Inferior parietal cortex (tissue), 1 donor: Measurements from ENCODE around the gene FRG2.
"Not testable (repeated sequence)": the region's sequence is repeated elsewhere in the genome, so short reads cannot be mapped to it uniquely, and the experiment has no call there.

Source experiments
- DNase-seq: peaks from one replicate; pipeline ENCODE4 v3.0.0-alpha.2; 2016; ENCODE audit errors: extremely low spot score

The FRG2 gene

GRCh38 chr4:190027156-190027555, at the start of gene FRG2:
FRG2 (minus strand) TSS chr4:190027256; CDS start chr4:190027204, 52 bp downstream.
- DNase-seq: not testable (repeated sequence)

GRCh38 chr4:190068351-190068750, 41.3 kb upstream of the FRG2 start:
- DNase-seq: not testable (repeated sequence)

- not testable (repeated sequence) for DNase-seq
Measured at GRCh38 chr4:190064805-190065204, 37.7 kb upstream of the FRG2 start.

DNA sequence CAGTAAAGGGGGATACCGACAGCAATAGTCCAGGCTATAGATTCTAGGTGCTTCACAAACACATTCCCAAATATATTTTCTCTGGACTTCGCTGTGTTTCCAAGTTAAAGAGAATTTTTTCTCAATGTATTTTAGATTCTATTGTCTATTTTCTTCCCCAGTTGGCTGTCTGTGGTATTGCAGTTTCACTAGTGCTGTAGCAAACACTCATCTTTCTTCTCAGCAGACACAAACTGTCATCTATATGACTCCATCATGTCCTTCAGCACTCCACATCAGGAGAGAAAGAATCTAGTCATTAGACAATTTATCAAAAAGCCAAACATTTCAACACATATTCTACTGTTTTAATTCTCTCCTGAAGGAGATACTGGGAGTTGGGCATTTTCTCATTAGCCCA, 37.3 kb upstream of the FRG2 start, which contains the start of gene DBET:
Gene DBET (plus strand): TSS at position 161 of the 400 bp plus-strand sequence.
- DNase-seq: not testable (repeated sequence)

DNA sequence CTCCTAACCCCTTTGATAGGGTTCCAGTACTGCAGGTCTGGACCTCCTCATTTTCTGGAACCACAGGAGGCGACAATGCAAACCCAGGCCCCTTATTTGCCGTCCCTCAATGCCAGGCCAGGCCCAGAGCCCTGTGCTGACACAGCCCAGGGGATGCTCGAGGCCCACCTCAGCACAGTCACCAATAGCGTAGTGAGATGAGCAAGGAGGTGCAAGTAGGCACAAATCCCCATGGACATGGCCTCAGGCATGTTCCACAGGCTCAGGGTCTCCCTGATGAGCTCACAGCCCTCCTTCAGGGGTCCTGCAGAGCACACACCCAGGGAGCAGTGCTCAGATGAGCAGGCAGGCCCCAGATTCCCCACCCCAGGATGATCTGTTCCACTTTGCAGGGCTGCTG, 31.9 kb upstream of the FRG2 start:
- DNase-seq: not testable (repeated sequence)

DNA sequence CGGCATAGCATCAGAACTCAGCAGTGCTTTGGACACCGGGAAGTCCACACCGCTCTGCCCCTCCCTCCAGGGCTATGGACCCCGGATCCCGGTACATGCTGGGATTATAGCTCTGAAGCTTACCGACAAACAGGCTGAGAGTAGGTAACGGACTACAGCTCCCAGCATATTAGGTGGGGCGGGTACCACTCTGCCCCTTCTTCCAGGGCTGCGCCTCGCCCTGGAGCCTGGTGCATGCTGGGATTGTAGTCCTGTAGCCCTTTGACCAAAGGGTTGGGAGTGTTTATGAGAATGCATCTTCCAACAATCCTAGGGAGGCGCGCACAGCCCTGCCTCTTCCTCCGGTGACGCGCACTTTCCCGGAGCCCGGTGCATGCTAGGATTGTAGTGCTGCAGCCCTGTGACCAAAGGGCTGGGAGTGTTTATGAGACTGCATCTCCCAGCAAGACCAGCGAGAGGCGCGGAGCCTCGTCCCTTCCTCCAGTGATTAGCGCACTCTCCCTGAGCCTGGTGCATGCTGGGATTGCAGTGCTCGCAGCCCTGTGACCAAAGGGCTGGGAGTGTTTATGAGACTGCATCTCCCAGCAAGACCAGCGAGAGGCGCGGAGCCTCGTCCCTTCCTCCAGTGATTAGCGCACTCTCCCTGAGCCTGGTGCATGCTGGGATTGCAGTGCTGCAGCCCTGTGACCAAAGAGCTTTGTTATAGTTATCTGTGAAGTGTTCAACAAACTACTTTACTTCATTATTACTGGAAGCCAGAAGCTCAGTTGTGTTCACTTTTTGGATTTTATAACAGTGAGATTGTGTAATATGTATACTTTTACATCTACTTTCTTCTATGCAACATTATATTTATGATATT, 22.6 kb upstream of the FRG2 start:
- not testable (repeated sequence) for DNase-seq

DNA sequence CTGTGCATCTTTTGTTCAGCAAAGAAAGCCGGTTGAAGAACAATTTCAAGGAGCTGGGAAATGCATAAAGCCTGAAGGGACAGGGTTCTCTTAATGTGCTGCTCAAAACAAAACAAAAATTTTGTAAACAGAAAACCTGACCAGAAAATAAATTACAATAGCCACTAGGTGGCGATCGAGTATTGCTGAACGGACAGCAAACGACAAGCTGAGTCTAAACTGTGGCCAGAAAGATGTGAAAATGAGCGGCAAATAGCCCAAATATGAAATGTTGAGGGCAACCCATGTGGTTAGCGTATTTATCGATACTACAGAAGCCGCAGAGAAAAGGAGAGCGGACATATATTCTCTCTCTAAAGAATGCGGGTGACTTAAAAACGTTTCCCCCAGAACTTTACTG, 20.6 kb upstream of the FRG2 start:
- DNase-seq: not testable (repeated sequence)

DNA sequence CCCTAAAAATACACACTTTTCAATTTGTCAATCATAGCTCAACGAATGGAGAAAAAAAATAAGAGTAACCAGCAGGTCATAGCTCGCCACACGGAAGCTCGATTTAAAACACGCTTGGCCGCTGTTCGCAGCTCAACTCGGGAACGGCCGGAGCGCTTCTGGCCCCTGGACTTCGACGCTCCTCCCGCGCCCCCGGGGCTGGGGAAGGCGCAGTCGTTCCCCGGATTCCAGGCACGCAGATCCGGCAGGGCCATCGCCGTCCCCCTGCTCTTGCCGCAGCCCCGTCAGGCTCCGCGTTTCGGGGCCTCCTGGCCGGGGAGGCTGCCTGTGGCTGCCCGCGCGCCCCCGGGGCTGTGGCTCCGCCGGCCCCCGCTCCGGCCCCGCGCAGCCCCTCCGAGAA, 13.8 kb upstream of the FRG2 start:
- DNase-seq: not testable (repeated sequence)

- not testable (repeated sequence) for DNase-seq
Measured at GRCh38 chr4:190037704-190038388, 10.8 kb upstream of the FRG2 start.

GRCh38 chr4:190031264-190031663, 4.2 kb upstream of the FRG2 start:
- not testable (repeated sequence) for DNase-seq

DNA sequence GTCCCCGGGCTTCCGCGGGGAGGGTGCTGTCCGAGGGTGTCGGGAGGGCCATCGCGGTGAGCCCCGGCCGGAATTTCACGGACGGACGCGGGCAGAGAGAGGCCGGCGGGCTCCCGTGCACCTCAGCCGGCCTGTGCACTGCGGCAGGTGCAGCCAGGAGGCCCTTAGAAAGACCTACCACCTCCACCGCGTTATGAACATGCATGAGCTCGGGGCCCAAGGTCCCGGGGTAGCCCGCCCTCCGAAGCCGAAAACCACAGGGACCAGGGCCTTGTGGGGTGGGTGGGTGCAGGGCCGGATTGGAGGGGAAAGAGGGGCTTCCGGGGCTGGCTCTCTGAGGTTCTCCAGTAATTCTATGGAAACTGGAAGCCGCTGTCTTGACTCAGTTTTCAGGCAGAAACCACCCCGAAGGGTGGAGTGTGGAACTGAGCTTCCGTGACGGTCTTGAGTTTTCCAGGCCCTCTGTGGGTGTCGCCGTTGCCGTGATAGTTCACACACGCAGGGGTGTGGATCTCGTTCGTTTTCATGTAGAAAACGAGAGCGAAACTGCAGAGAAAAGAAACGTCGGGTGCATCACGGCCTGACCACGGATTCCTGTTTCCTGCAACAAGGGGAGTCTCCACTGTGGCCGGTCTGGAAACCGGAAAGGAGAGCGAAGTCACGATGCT, 4.3 kb downstream of the FRG2 start:
- DNase-seq: not testable (repeated sequence)

DNA sequence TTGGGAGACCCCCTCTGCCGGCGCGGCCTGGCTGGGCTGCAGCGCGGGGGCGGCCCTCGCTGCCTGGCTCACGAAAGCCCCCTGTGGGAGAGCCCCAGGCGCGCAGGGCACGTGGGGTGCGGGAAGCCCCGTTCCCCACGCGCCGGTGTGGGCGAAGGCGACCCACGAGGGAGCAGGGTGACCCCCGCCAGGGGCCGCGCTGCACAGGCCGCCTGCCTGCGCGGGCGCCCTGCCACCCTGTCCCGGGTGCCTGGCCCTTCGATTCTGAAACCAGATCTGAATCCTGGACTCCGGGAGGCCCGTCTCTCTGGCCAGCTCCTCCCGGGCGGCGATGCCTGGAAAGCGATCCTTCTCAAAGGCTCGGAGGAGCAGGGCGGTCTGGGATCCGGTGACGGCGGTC, 5.1 kb downstream of the FRG2 start:
- not testable (repeated sequence) for DNase-seq

DNA sequence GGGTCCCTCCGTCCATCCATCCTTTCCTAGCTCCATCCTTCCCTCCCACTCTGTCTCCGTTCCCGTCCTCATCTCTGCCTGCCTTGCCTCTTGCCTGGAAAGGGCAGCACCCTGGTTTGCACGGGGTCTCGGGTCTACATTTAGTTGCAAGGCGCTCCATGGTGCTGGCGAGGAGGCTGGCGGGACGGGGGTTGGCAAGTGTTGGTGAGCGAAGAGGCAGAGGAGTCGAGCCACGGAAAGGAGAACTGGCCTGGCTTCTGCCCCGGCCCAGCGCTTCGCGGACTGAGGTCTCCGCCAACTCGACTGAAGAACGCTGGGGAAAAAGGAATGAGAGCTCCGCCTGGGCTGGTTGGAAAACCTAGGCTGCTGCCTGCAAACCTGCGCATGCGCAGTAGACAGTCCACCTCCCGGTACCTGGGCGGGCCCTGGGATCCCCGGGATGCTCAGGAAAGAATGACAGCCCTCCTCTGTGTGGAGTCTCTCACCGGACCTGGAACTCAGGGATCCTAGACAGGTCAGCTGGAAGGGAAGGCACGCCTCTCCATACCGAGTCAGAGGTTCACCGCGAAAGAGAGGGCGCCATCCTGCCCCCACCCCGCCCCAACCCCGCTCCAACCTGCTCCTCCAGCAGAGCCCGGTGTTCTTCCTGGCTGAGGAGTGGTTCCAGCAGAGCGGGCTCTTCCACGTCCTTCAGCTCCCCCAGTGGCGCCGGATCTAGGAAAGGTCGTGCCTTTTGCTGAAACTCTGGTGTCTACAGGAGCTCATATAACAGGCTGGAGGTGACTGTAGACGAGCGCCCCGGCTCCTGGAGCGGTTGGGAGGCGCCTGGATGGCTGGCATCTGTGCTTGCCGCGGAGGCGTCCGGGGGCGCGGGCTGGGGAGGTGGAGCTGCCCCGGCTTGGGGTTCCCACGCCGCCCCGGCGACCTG, 6.0 kb downstream of the FRG2 start:
- no peak for DNase-seq

DNA sequence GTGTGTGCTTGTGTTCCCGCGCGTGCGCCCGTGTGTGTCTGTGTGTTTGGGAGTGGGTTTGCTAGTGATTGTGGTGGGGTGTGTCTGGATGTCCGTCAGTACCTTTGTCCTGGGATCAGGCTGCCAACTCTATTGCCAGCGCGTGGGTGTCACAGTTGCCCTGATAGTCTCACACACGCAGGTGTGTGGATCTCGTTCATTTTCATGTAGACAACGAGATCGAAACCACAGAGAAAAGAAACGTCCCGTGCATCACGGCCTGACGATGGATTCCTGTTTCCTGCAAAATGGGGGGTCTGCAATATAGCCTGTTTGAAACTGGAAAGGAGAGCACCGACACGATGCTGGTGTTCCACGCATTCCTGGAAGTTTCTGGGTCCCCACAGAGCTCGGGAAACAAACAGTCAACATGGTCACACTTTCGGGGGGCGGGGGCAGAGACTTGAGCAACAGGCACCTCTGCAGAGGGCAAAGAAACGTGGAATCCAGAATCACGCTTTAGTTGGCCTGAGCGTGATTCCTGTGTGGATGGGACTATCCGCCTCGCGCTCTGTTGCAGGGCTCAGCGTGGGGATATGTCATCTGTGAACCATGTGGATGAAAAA, 7.1 kb downstream of the FRG2 start:
- not testable (repeated sequence) for DNase-seq

GRCh38 chr4:190019023-190019858, 7.8 kb downstream of the FRG2 start:
- DNase-seq: no peak

- no peak for DNase-seq
Measured at GRCh38 chr4:190018201-190018920, 8.7 kb downstream of the FRG2 start.

GRCh38 chr4:190017357-190018200, 9.5 kb downstream of the FRG2 start:
- no peak for DNase-seq
